ENCODE data around the gene NAALADL2.

GRCh38 chr3:175199961-175200360 lies 340.8 kb downstream of the NAALADL2 start:
- TF ChIP-seq CTCF (IDR thresholded peaks at IDR 0.05; ENCODE audit: poor library complexity) (no peak), EZH2phosphoT487 (IDR thresholded peaks at IDR 0.05; ENCODE audit: low read depth, severe bottlenecking, unreplicated experiment) (no peak)

Measured in hepatocyte (in vitro differentiated cells).